Hindlimb muscle (tissue), 1 donor: ENCODE data around the gene ROBO4. TPM values are rescaled to one million over a fixed set of nuclear protein-coding genes. Genes with fewer than 3 reads are reported as not detected.

Experiments used
- DNase-seq: peaks from one replicate; pipeline ENCODE4 v3.0.0-alpha.2; 2013
- polyA plus RNA-seq: library from polyadenylated mRNA; unstranded; fragments of 120-200 nt; gene quantifications from one replicate; pipeline ENCODE4 v1.2.1, GENCODE V29; 2013; ENCODE audit not compliant: insufficient read length

The ROBO4 gene
- polyA plus RNA-seq, 1 donor: 43.3 TPM

DNA sequence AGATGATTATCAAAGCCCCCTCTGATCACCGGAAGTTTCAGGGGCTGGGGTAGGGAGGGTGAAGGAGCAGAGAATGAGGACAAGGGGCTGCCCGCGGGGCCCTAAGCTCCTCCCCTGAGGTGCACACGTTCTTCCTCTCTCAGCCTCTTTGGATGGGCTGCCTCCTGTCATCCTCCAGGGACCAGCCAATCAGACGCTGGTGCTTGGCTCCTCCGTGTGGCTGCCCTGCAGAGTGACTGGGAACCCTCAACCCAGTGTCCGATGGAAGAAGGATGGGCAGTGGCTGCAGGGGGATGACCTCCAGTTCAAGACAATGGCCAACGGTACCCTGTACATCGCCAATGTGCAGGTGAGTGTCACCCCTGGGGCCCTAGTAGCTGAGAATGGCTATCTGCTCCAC is 24.9 kb downstream of the ROBO4 start:
- no peak for DNase-seq

DNA sequence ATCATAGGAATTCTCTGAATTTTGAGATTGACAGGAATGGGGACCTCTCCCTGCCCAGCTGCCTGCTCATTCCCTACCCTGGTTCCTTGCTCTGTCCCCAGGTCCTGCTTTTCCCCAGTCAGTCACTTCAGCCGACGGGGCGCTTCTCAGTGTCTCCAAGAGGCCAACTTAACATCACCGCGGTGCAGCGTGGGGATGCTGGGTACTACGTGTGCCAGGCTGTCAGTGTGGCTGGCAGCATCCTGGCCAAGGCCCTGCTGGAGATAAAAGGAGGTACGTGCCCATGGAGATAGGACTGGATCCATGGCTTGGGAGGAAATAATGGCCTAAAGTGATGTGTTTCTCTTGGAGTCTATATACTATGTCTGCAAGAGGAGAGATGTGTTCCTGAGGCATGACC is 25.4 kb downstream of the ROBO4 start:
- no peak for DNase-seq

DNA sequence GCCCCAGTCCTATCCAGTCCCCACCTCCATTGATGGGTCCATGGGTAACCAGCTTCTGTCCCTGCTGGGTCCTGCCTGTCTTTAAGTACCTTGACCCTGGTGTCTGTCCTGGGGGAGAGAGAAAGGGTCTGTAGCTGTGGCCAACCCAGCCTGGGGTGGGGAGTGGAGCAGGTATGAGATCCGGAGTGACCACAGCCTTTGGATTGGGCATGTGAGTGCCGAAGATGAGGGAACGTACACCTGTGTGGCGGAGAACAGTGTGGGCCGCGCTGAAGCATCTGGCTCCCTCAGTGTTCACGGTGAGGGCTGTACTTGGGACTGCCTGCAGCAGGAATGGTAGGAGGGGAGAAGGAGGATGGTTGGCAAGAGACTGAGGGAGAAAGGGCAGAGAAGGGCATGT is 27.2 kb downstream of the ROBO4 start:
- DNase-seq: no peak

DNA sequence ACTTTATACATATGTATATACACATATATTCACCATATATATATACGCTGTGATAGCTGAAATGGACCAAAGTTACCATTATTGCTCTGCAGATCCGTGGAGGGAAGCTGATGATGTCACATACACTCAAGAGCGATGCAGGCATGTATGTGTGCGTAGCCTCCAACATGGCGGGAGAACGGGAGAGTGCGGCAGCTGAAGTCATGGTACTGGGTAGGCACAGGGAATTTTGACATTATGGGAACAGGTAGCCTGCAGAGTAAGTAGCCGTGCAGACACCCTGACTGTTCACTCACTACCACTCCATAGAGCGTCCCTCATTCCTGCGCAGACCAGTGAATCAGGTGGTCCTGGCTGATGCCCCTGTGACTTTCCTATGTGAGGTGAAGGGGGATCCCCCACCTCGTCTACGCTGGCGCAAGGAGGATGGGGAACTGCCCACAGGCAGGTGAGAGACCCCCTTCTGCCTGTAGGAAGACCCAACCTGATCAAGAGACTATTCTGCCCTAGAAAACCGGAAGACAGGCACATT is 27.7 kb downstream of the ROBO4 start:
- no peak for DNase-seq

DNA sequence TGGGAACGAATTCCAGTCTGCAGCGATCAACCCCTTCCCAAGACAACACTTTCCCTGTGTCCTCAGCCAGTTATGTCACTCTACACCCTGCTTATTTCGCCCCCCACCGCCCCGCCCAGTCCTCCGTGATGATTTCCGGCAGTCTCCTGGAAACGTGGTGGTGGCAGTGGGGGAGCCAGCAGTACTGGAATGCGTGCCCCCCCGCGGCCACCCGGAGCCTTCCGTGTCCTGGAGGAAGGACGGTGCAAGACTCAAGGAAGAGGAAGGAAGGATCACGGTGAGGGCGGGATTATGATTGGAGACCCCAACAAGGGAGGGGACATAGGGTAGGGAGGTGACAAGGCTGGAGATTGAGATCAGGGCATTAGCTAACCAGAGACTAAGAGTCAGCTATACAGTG is 28.3 kb downstream of the ROBO4 start:
- DNase-seq: no peak

DNA sequence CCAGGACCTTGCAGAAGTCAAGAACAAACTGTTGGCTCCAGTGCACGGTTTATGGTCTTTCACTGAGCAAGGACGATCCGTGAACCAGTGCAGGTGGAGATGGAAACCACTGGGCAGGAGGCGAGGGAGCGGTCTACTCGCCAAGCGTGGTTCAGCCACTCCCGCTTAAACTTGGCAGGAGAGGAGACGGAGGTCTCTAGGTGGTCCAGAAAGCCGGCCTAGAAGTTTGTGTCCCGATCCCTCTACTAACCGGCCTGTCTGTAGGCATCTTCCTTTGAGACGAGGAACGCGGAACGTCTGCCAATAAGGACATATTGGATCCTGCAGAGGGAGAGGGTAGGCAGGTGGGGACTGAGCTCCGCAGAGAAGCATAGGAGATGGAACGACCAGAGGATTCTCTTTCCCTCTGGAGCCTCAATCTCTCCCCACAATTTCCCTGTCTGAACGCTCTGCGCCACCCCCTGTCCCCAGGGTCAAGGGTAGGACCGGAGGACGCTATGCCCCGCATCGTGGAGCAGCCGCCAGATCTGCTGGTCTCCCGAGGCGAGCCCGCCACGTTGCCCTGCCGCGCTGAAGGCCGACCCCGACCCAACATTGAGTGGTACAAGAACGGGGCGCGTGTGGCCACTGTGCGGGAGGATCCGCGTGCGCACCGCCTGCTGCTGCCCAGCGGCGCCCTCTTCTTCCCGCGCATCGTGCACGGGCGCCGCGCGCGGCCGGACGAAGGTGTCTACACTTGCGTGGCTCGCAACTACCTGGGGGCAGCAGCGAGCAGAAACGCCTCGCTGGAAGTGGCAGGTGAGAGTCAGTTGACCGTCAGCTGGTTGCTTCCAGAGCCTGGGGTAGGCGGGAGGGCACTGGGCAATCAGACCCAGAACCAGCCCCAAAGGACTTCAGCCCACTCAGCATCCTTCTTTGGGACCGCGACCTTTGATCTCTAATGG is 29.1 kb downstream of the ROBO4 start:
- DNase-seq: no peak

DNA sequence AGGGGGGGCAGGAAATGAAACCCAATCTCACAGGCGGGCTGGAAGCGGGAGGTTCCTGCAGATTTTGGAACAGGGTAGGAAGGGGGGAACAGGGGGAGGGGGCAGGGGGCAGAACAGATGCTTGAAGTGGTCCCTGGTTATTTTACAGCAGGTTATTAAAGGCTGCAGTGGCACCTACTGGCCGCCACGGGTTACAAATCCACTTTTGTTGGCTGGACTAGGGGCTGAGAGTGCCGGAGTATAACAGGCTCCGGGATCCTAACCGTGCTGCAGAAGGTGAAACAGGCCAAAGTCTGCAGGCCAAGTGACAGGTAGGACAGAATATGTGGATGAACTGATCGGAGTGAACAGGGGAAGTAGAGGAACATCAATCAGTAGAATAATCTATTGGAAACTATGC is 30.0 kb downstream of the ROBO4 start:
- no peak for DNase-seq

DNA sequence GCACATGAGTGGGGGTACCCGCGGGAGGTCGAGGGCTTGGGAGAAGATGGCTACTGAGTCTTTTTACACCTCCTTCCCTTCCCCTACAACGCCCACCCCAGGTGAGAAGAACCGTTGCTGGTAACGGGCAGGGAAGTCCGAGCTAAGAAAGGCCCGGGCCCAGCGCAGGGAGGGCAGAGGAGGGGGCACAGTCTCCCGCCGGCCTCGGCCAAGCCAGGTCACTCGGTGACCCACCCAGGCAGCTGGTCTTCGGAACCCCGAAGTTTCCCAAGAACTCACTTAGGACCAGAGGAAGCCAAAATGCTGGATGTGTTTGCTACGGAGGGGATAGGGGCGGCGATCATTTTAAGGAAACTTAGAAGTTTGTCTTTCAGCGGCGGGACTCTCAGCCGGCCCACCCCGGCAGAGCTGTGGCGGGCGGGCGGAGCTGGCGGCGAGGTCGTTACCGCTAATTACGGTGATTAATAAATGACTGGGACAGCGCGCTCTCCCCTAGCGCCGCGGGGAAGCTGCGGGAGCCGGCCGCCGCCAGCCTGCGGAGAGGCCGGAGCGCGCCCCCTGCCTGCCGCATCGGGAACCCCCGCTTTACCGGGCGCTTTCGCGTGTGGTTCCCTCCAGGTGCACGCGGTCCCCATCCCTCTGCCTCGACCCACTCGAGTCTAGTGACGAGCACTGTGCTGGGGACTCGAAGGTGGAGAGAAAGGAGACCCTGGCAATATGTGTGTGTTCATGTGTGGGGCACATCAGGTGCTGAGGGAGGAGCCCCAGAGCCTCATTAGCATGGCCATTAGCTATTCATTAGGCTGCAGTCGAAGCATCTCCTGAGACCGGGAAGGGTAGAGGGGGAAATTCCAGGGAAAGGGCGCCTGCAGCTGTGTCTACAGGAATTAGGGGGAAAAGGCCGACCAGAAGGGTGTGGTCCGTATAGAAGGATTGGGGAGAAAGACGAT is 31.5 kb downstream of the ROBO4 start:
- DNase-seq: no peak

DNA sequence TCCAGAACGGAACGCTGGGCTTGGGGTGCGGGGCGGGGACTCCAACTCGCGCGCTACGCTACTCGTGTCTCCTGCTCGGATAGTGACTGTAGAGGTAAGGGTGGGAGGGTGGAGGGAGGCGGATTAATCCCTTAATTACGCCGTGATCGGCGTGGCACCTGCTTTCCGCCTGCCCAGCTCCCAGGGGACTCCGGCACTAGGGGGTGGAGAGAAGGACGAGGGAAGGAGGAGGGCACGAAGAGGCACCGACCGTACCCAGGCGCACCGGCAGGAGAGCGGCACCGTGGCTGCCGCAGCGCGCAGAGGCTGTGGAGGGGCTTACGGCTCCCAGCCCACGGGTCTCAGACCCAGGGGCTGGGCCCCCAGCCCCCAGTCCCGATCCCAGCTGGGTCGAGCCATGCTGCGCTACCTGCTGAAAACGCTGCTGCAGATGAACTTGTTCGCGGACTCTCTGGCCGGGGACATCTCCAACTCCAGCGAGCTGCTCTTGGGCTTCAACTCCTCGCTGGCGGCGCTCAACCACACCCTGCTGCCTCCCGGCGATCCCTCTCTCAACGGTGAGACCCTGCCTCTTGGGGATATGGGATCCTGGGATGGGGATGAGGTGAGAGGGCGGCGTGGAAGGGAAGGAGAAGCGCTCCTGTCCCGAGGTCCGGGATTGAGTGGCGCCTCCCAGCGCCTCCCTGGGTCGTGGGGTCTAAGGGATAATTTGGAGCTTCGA is 32.3 kb downstream of the ROBO4 start, which contains the start of gene ROBO3:
TSS of gene ROBO3 (plus strand) at position 252 of the 721 bp plus-strand sequence. CDS start at position 398, 146 bp downstream.
- no peak for DNase-seq

DNA sequence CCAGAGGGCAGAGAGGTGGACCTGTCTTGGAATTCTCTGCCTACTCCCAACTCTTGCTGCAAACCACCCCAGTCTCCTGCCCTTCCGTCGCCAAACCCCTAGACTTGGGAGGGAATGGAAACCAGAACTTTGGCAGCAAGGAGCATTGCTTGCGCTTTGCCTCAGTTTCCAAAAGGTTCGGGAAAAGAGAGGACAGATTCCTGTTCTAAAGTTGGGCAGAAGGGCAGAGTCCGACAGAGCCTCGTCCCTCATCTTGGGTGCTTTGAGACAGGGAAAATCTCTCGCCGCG is 32.8 kb downstream of the ROBO4 start:
- no peak for DNase-seq

DNA sequence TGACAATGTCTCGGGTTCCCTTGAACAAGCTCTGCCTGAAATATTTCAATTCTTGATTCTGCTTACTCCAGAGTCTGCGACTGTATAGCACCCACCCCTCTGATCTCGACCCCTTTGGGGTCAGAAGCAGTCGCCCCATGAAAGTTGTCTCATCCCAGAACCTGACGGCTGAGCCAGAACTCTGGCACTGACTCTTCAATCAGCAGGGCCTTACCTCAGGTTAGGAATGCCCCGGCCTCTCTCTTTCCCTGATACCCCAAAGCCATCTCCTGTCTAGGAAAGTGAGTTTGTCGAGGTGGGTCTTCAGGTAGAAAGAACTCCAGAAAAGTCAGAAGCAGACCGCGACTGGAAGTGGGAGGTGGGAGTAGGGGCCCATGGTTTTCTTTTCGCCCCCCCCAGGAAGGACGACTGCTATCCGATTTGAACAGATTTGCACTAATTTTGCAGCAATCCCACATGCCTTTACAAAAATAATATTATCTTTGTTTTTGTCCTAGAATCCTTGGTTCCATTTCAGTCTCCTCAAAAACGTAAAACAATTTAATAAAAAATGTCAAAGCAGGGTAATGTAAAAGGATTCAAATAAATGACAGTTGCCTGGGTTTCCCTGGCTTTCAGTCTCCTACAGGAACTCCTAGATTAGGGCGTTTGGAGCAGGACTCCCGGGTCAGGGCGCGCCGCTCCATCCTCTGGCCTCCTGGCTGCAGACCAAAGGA is 33.3 kb downstream of the ROBO4 start:
- no peak for DNase-seq

DNA sequence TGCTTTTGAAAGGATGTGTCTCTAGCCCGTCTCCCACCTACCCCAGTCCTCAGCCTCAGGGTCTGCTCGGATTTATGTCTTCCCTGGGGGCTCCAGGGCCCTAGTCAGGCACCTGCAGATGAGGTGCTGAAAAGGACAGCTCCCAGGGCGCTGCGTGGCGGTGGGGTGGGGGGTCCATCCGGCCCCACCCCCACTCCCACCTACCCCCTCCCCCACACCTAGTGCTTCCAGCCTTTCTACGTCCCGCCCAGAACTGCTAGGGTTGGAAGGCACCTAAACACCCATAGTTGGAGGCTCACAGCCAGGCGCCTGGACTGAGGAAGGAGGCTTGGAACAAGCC is 33.9 kb downstream of the ROBO4 start:
- no peak for DNase-seq

DNA sequence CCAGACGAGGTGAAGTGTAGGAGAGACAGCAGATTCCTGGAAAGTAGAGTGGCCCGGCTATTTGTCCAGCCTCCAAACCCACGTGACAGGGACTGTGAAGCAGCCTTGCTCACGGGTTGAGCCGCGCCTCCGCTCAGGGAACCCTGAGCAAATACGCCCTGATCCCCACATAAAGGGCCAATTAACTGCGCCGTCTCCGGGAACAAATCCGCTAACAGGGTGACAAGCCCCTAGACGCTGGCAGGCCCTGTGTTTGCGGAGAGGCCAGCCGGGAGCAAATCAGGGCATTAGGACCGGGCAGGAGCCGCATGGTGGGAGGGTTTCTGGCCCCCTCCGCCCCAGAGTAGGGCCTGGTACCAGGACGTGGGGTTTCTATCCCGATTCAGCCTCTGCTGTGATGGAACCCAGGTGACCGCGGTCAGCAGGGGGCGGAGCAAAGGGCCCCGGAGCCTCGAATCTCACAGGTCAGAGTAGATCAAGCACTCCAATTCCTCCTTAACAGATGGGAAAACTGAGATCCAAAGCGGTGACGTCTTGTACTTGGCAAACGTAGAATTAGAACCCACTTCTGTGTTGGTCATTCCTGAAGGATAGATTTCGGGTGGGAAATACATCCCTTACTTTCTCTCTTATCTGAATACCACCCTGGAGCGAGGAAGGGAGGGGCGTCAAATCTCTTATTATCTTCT is 34.4 kb downstream of the ROBO4 start:
- no peak for DNase-seq

DNA sequence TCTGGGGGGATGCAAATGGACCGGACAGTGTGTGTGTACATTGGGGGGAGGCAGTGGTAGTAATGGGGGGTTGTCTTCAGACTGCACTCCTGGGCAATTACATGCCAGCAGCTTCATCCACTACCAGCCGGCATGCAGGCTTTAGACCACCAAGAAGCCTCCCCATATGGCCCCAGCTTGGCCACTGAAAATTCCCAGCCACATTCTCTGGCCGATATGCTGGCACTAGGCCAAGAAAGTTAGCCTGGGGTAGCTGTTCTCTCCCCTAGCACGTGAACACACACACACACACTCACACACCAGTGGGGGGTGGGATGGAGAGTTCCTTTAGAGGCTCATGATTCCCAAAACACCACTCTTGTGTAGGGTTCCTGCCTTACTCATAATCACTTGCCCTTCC is 36.0 kb downstream of the ROBO4 start:
- DNase-seq: no peak

DNA sequence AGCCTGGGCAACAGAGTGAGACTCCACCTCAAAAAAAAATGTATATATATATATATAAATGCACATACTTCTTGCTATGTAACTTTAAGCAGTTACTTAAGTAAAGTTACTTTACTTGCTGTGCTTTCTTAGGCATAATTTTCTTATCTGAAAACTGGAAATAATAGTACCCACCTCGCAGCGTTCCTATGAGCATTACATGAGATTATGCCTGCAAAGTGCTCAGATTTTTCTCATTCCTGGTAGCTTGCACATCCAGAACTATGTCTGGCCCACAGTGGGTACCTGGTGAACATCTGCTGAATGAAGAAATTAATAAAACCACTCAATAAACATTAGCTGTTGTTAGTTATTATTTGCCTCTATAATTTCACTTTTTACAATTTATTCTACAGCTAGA is 38.5 kb downstream of the ROBO4 start:
- no peak for DNase-seq

DNA sequence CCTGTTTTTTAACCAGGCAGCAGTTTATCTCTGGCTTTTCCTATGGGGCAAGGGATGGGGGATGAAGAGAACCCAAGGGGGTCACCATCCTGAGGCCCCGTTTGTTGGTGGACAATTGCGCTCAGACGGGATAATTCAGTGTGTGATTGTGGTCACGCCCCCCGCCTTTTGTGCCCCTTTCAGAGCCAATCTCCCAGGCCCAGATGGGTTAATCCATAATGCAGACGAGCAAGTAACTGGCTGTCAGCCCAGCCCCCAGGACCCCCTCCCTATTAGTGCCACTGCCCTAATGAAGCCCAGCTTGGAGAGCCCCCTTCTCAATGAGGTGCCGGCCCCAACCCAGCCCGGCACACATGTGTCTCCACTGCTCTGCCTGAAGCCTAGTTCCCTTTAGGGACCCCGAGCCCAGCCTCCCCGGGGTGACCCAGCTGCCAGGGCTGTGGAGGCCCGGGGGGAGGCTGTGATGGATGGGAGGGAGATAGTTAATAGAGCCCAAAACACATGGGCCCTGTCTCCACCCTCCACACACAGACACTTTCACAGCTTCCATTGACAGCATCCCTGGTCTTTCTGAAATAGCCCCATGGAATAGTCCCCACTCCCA is 51.5 kb downstream of the ROBO4 start:
- DNase-seq: no peak

DNA sequence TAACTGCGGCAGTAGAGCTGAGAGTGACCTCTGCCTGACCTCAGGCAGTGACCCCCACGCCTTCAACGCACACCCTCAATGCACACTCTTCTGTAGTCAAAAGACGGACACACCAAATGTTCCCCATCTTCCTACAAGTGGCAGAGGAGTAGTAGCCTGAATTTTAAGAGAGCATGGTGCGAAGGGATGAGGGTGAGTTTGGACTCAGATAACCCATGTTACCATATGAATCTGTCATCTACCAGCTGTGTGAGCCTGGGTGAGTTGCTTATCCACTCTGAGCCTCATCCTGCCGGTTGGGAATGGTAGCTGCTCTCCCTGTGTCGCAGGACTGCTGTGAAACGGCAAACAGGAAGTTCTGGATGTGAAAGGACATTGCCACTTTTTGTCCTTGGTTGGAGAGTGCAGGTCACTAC is 53.0 kb downstream of the ROBO4 start:
- DNase-seq: no peak

DNA sequence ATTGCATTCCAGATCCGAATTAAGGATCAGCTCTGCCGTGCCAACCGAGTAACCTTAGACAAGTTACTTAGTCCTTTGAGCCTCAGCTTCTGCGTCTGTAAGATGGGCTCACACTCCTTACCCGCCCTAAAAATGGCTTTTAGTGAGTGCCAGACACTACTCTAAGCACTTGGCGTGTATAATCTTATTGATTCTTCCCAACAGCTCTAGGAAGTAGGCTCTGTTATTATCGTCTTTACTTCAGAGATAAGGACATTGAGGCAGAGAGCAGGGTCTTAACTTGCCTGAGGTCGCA is 54.1 kb downstream of the ROBO4 start:
- no peak for DNase-seq

DNA sequence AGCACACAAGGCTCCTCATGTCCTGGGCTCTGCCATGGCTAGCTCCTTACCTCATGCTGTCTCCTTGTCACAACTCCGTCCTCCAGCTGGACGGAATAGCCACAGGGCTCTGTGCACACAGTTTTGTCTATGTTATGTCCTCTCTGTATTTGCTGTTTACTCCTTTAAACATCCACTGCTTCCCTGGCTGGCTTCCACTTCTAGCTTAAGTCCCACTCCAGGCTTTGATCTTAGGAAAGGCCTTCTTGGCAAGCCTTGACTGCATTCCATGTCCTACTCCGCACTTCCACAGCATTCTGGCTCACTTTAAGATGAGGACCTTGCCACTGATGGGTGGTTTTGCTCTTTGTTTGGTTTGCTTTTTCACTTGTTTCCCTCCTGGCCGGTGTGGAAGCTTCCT is 55.4 kb downstream of the ROBO4 start:
- DNase-seq: no peak

DNA sequence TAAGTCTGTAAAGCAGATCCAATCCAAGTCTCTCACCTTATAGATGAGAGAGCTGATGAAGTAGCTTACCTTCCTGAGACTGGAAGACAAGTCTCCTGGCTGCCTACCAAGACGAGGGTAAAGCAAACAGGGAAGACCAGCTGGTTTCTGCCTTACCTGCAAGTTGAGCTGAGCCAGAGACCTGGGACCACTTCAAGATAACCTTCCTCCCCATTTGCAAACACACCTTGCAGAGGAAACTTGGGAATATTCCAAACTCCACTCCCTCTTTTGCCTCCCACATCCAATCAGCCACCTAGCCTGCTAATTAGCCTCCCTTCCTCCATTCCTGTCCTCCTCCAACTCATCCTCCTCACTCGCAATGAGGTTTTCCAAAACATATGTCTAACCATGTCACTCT is 55.8 kb downstream of the ROBO4 start:
- no peak for DNase-seq

DNA sequence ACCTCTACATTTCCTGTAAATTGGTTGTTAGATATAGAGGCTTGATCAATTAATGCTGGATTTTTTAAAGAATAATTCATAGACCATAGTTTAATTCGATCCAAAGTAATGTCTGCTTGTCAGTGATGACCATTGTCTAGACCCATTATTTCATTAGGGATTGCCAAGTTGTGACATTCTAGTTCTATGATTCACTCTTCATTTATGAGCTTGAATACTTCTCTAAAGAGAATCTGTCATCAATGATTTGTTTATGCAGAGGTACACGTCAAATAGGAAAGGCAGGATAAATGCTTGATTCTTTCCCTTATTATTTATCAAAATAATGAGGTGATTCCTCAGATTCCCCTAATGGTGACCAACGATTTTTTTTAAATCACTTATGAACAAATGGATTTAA is 56.5 kb downstream of the ROBO4 start:
- no peak for DNase-seq
